HCT116 (cell line): ENCODE measurements around the gene TIPARP.

Source experiments
- CTCF ChIP-seq, 3 experiments: fragments of 200-600 bp in 1 of 3; sonication (generic) in 1 of 3; IDR thresholded peaks in 2 of 3; conservative IDR thresholded peaks in 1 of 3; 2 replicates each; pipeline ENCODE4 v1.5.1; 2012 to 2017; ENCODE audit warnings: low read depth in 2 of 3, low read length in 2 of 3, antibody characterized with exemption in 1 of 3, borderline replicate concordance in 1 of 3, control low read depth in 1 of 3, mild to moderate bottlenecking in 1 of 3, mixed read lengths in 1 of 3, mixed run types in 1 of 3, moderate library complexity in 1 of 3; ENCODE audit not compliant: insufficient read depth in 1 of 3
- EZH2phosphoT487 ChIP-seq: fragments of 200-600 bp; IDR thresholded peaks from 2 replicates; pipeline ENCODE4 v1.6.1; 2018; ENCODE audit warnings: antibody characterized with exemption, borderline replicate concordance
- JUND ChIP-seq: IDR thresholded peaks from 2 replicates; pipeline ENCODE4 v1.6.1; 2012
- POLR2A ChIP-seq: IDR thresholded peaks from 2 replicates; pipeline ENCODE4 v1.7.0; 2011; ENCODE audit warnings: borderline replicate concordance; ENCODE audit not compliant: insufficient read depth, insufficient read length; ENCODE audit errors: extremely low read depth
- REST ChIP-seq: IDR thresholded peaks from 2 replicates; pipeline ENCODE4 v1.6.1; 2012; ENCODE audit warnings: low read depth

- TF ChIP-seq JUND (no peak), EZH2phosphoT487 (no peak), CTCF (IDR thresholded peaks at IDR 0.05 in 2 of 3, conservative IDR thresholded peaks at IDR 0.05 in 1 of 3; ENCODE audit: borderline replicate concordance in 1 of 3, insufficient read depth in 1 of 3, low read depth in 2 of 3, low read length in 2 of 3) (no peak), POLR2A (no peak), REST (no peak)
Observed at GRCh38 chr3:156750874-156751245, 76.5 kb downstream of the TIPARP start.
